OCI-LY3 (cell line): ENCODE data around the gene SLC4A7.

Source experiments
- CTCF ChIP-seq: fragments of 200-600, 300-600 bp; sonication (generic); IDR thresholded peaks from 2 replicates; pipeline ENCODE4 v1.5.1; 2014; ENCODE audit warnings: antibody characterized with exemption, low read length, low read depth
- EZH2phosphoT487 ChIP-seq: fragments of 200-600 bp; shearing (Covaris generic); IDR thresholded peaks from 2 replicates; pipeline ENCODE4 v1.6.1; 2018; ENCODE audit warnings: antibody characterized with exemption, mixed run types, low read depth

GRCh38 chr3:27449530-27450150, 34.5 kb downstream of the SLC4A7 start:
- TF ChIP-seq CTCF (no peak), EZH2phosphoT487 (no peak)
